ENCODE results near the gene ZNF181. TPM values are rescaled to one million over a fixed set of nuclear protein-coding genes. Genes with fewer than 3 reads are reported as not detected.

ZNF181 gene
- total and polyA plus RNA-seq, 4 donors = 5.6 to 17.7 (median 7.2) TPM

- Histone ChIP-seq H3K36me3 (ENCODE audit: control insufficient read depth in 4 of 4, insufficient read depth in 4 of 4, low read length in 4 of 4) (peaks cover 0 to 12% (median 6%) of the 10 kb centered on the region in 4 donors), H3K4me3 (no peak overlapping the region), H3K27ac (ENCODE audit: low read depth in 1 of 2, low read length in 1 of 2) (no peak overlapping the region), H3K4me1 (ENCODE audit: control insufficient read depth in 5 of 5, insufficient read depth in 5 of 5, low read length in 5 of 5) (peaks cover 3 to 15% (median 9%) of the 10 kb centered on the region in 5 donors), H3K27me3 (ENCODE audit: control insufficient read depth in 3 of 3, insufficient read depth in 3 of 3, low read length in 2 of 3) (no peaks in the 10 kb centered on the region), H3K9ac (ENCODE audit: insufficient read depth in 1 of 2, low read length in 2 of 2) (no peak overlapping the region), H3K9me3 (ENCODE audit: control insufficient read depth in 4 of 4, insufficient read depth in 3 of 4, low read length in 3 of 4) (peaks cover 0 to 2% (median 1%) of the 10 kb centered on the region in 4 donors)
- DNase-seq (no peak), ATAC-seq (ENCODE audit: insufficient read depth, low FRiP score) (no peak)
- TF ChIP-seq, protein P1, sequence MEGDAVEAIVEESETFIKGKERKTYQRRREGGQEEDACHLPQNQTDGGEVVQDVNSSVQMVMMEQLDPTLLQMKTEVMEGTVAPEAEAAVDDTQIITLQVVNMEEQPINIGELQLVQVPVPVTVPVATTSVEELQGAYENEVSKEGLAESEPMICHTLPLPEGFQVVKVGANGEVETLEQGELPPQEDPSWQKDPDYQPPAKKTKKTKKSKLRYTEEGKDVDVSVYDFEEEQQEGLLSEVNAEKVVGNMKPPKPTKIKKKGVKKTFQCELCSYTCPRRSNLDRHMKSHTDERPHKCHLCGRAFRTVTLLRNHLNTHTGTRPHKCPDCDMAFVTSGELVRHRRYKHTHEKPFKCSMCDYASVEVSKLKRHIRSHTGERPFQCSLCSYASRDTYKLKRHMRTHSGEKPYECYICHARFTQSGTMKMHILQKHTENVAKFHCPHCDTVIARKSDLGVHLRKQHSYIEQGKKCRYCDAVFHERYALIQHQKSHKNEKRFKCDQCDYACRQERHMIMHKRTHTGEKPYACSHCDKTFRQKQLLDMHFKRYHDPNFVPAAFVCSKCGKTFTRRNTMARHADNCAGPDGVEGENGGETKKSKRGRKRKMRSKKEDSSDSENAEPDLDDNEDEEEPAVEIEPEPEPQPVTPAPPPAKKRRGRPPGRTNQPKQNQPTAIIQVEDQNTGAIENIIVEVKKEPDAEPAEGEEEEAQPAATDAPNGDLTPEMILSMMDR (IDR thresholded peaks at IDR 0.05; ENCODE audit: control extremely low read depth, extremely low read depth) = no peak
- 89 to 92% methylated on average over 11 of the region's 11 CpGs for WGBS, 2 donors
Observed at GRCh38 chr19:34731019-34731829, 2.8 kb upstream of the ZNF181 start.

DNA sequence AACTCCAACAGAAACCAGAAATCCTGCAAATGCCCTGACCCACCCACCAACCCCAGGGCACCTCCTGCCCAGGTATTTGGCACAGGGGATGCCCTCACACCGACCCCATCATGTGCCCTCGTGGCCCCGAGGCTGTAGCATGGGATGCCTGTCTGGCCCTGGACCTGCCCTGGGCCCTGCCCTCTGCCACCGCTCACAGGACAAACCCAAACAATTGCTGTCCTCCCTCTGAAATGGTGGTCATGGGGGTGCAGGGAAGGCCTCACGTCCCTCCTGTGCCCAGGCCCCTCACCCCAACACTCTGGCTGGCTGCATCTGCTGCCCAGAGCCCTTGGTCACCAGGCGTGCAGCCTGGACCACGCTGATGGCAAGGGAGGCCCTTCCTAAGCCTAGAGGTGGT lies 2.1 kb upstream of the ZNF181 start:
- no peak for ATAC-seq (ENCODE audit: insufficient read depth, low FRiP score)
- peaks cover 3 to 15% (median 9%) of the 10 kb centered on the region in 5 donors for H3K4me1 ChIP-seq (ENCODE audit: control insufficient read depth in 5 of 5, insufficient read depth in 5 of 5, low read length in 5 of 5)
- no peak overlapping the region for H3K27ac ChIP-seq (ENCODE audit: low read depth in 1 of 2, low read length in 1 of 2)
- TF ChIP-seq, protein P1 (IDR thresholded peaks at IDR 0.05; ENCODE audit: control extremely low read depth, extremely low read depth) = no peak
- H3K9me3 ChIP-seq (ENCODE audit: control insufficient read depth in 4 of 4, insufficient read depth in 3 of 4, low read length in 3 of 4) = peaks cover 0 to 4% (median 2%) of the 10 kb centered on the region in 4 donors
- H3K36me3 ChIP-seq (ENCODE audit: control insufficient read depth in 4 of 4, insufficient read depth in 4 of 4, low read length in 4 of 4) = peaks cover 0 to 14% (median 7%) of the 10 kb centered on the region in 4 donors
- 80 to 84% methylated on average over 7 of the region's 7 CpGs for WGBS, 2 donors
- no peak overlapping the region for H3K9ac ChIP-seq (ENCODE audit: insufficient read depth in 1 of 2, low read length in 2 of 2)
- no peaks in the 10 kb centered on the region for H3K27me3 ChIP-seq (ENCODE audit: control insufficient read depth in 3 of 3, insufficient read depth in 3 of 3, low read length in 2 of 3)
- no peak for DNase-seq
- H3K4me3 ChIP-seq = no peak overlapping the region

- DNase-seq = peak in 2 of 3 donors; percentile 5 to 8
- peaks cover 3 to 15% (median 9%) of the 10 kb centered on the region in 5 donors for H3K4me1 ChIP-seq (ENCODE audit: control insufficient read depth in 5 of 5, insufficient read depth in 5 of 5, low read length in 5 of 5)
Observed at GRCh38 chr19:34732612-34733211, 1.3 kb upstream of the ZNF181 start.

More at GRCh38 chr19:34732612-34733211, 1.3 kb upstream of the ZNF181 start:
- TF ChIP-seq, protein P1 (IDR thresholded peaks at IDR 0.05; ENCODE audit: control extremely low read depth, extremely low read depth) = no peak
- no peak for ATAC-seq (ENCODE audit: insufficient read depth, low FRiP score)
- Histone ChIP-seq H3K27ac (ENCODE audit: low read depth in 1 of 2, low read length in 1 of 2) (peak overlapping the region; percentile 34 to 56), H3K9ac (ENCODE audit: insufficient read depth in 1 of 2, low read length in 2 of 2) (peak overlapping the region in 1 of 2 donors; percentile 98), H3K36me3 (ENCODE audit: control insufficient read depth in 4 of 4, insufficient read depth in 4 of 4, low read length in 4 of 4) (peaks cover 2 to 17% (median 9%) of the 10 kb centered on the region in 4 donors), H3K4me3 (no peak overlapping the region), H3K27me3 (ENCODE audit: control insufficient read depth in 3 of 3, insufficient read depth in 3 of 3, low read length in 2 of 3) (no peaks in the 10 kb centered on the region), H3K9me3 (ENCODE audit: control insufficient read depth in 4 of 4, insufficient read depth in 3 of 4, low read length in 3 of 4) (peaks cover 0 to 8% (median 4%) of the 10 kb centered on the region in 4 donors)
- WGBS, 2 donors = 34 to 45% methylated on average over 11 to 15 of the region's 15 CpGs
